SU-DHL-6 (cell line): ENCODE data around the gene CLMP.
A peak's percentile ranks its signal among the peaks of the same experiment; 100 is the strongest.

Experiments
- H2AFZ ChIP-seq: fragments of 200-600 bp; sonication (generic); 2 replicates; pipeline ENCODE4 v1.6.1; 2014; ENCODE audit warnings: low read depth, mild to moderate bottlenecking, moderate library complexity, mixed read lengths, antibody characterized with exemption, low read length; ENCODE audit not compliant: severe bottlenecking
- H3F3A ChIP-seq: fragments of 200-600 bp; shearing (Covaris generic); 2 replicates; pipeline ENCODE4 v1.6.0; 2016; ENCODE audit warnings: antibody characterized with exemption, mild to moderate bottlenecking; ENCODE audit not compliant: insufficient read depth
- H3K27ac ChIP-seq: fragments of 200-600 bp; sonication (generic); 2 replicates; pipeline ENCODE4 v1.5.1; 2016; ENCODE audit warnings: low read depth, mild to moderate bottlenecking, low read length, moderate library complexity, mixed read lengths
- H3K27me3 ChIP-seq: fragments of 200-600 bp; sonication (generic), shearing (Covaris generic); 2 replicates; pipeline ENCODE4 v1.6.0; 2014; ENCODE audit warnings: mild to moderate bottlenecking, low read length
- H3K36me3 ChIP-seq: fragments of 200-600 bp; sonication (generic); 2 replicates; pipeline ENCODE4 v1.6.1; 2014; ENCODE audit warnings: mild to moderate bottlenecking, low read length, mixed read lengths
- H3K4me2 ChIP-seq: fragments of 300-600, 200-600 bp; shearing (Covaris generic), sonication (generic); 2 replicates; pipeline ENCODE4 v1.6.0; 2014; ENCODE audit warnings: low read length, low read depth, mild to moderate bottlenecking; ENCODE audit not compliant: poor library complexity, severe bottlenecking
- H3K4me3 ChIP-seq: fragments of 200-600 bp; sonication (generic); 2 replicates; pipeline ENCODE4 v1.5.1; 2014; ENCODE audit warnings: antibody characterized with exemption, low read length, mild to moderate bottlenecking, mixed read lengths; ENCODE audit not compliant: insufficient read depth, poor library complexity, severe bottlenecking
- H3K79me2 ChIP-seq: fragments of 200-600 bp; sonication (generic); 2 replicates; pipeline ENCODE4 v1.6.1; 2014; ENCODE audit warnings: mild to moderate bottlenecking, low read length, moderate library complexity; ENCODE audit not compliant: insufficient read depth
- H3K9ac ChIP-seq: fragments of 200-600 bp; sonication (generic); 2 replicates; pipeline ENCODE4 v1.7.0; 2014; ENCODE audit warnings: mild to moderate bottlenecking, low read length
- H3K9me2 ChIP-seq: fragments of 200-600 bp; sonication (generic); replicated peaks from 2 replicates; pipeline ENCODE4 v1.6.1; 2014; ENCODE audit warnings: low read length; ENCODE audit not compliant: insufficient read depth
- H3K9me3 ChIP-seq: fragments of 200-600 bp; sonication (generic); 2 replicates; pipeline ENCODE4 v1.6.1; 2014; ENCODE audit warnings: low read length, mixed read lengths; ENCODE audit not compliant: insufficient read depth
- H4K20me1 ChIP-seq: fragments of 200-600 bp; sonication (generic); 2 replicates; pipeline ENCODE4 v1.6.1; 2014; ENCODE audit warnings: low read depth, mild to moderate bottlenecking, antibody characterized with exemption, low read length, moderate library complexity, mixed read lengths
- EZH2phosphoT487 ChIP-seq: fragments of 200-600 bp; sonication (generic), shearing (Covaris generic); conservative IDR thresholded peaks from 2 replicates; pipeline ENCODE4 v1.6.1; 2018; ENCODE audit warnings: mild to moderate bottlenecking, antibody characterized with exemption, low read length, moderate library complexity, mixed read lengths
- TF ChIP-seq, protein P1 (sequence below): fragments of 200-600 bp; sonication (generic); IDR thresholded peaks from one replicate; pipeline ENCODE4 v1.5.1; 2017; ENCODE audit warnings: antibody characterized with exemption, mild to moderate bottlenecking, low read length, moderate library complexity; ENCODE audit not compliant: insufficient read depth, poor library complexity, severe bottlenecking

The CLMP gene

DNA sequence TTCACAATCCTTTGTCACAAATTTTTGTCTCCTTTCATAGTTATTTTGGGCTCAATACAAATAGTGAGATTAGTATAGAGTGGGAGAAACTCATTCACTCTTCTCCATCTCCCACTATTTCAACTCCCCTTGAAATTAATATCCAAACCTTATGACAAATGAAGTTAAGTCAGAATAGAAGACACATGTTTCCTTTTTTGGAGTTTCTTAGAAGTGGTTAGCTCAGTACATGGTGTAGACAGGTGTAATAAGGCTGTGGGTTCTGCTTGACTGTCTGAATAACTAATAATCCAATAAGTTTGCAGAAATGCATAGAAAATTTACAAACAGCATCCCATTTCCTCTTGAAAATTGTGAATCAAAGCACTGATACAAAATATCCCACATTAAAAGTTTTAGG, 122.3 kb downstream of the CLMP start:
- TF ChIP-seq, protein P1, sequence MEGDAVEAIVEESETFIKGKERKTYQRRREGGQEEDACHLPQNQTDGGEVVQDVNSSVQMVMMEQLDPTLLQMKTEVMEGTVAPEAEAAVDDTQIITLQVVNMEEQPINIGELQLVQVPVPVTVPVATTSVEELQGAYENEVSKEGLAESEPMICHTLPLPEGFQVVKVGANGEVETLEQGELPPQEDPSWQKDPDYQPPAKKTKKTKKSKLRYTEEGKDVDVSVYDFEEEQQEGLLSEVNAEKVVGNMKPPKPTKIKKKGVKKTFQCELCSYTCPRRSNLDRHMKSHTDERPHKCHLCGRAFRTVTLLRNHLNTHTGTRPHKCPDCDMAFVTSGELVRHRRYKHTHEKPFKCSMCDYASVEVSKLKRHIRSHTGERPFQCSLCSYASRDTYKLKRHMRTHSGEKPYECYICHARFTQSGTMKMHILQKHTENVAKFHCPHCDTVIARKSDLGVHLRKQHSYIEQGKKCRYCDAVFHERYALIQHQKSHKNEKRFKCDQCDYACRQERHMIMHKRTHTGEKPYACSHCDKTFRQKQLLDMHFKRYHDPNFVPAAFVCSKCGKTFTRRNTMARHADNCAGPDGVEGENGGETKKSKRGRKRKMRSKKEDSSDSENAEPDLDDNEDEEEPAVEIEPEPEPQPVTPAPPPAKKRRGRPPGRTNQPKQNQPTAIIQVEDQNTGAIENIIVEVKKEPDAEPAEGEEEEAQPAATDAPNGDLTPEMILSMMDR: no peak
- no peak for TF ChIP-seq EZH2phosphoT487
- no peaks in the 10 kb centered on the region for H3K36me3 ChIP-seq
- H3K4me3 ChIP-seq: no peak overlapping the region
- H3K27ac ChIP-seq: no peak overlapping the region
- H3K4me2 ChIP-seq: no peak overlapping the region
- H2AFZ ChIP-seq: no peak overlapping the region
- H3K9ac ChIP-seq: no peak overlapping the region
- H3K9me3 ChIP-seq: no peaks in the 10 kb centered on the region
- no peaks in the 10 kb centered on the region for H3K27me3 ChIP-seq
- no peaks in the 10 kb centered on the region for H3K9me2 ChIP-seq
- peaks cover 7% of the 10 kb centered on the region; the same call in 1 of the 2 replicates for H3F3A ChIP-seq
- 0 out of 2 replicates have a peak, but pooled peaks cover 3% of the 10 kb centered on the region for H4K20me1 ChIP-seq
- H3K79me2 ChIP-seq: no peaks in the 10 kb centered on the region

DNA sequence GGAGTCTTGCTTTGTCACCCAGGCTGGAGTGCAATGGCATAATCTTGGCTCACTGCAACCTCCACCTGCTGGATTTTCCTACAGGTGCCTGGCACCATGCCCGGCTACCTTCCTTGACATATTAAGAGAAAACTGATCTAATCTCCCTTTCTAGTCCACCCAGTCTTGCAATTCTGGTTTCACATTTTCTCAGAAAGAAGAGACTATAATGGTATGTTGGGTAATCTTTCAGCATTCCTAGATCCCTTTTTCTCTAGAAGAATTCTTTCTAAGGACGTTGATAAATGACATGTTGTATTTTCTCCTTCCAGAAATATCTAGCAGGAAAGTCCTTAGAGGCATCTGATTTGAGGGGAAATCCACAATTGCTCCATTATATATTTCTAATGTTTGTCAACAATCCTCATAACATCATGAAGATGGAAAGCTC, 122.7 kb downstream of the CLMP start:
- Histone ChIP-seq H3F3A (peaks cover 7% of the 10 kb centered on the region; the same call in 1 of the 2 replicates), H2AFZ (no peak overlapping the region), H3K4me2 (no peak overlapping the region), H3K27ac (no peak overlapping the region), H3K9ac (no peak overlapping the region), H3K9me2 (no peaks in the 10 kb centered on the region), H4K20me1 (0 out of 2 replicates have a peak, but pooled peaks cover 3% of the 10 kb centered on the region), H3K27me3 (no peaks in the 10 kb centered on the region), H3K36me3 (no peaks in the 10 kb centered on the region), H3K4me3 (no peak overlapping the region), H3K79me2 (no peaks in the 10 kb centered on the region), H3K9me3 (no peaks in the 10 kb centered on the region)
- TF ChIP-seq, protein P1: no peak
- no peak for TF ChIP-seq EZH2phosphoT487

DNA sequence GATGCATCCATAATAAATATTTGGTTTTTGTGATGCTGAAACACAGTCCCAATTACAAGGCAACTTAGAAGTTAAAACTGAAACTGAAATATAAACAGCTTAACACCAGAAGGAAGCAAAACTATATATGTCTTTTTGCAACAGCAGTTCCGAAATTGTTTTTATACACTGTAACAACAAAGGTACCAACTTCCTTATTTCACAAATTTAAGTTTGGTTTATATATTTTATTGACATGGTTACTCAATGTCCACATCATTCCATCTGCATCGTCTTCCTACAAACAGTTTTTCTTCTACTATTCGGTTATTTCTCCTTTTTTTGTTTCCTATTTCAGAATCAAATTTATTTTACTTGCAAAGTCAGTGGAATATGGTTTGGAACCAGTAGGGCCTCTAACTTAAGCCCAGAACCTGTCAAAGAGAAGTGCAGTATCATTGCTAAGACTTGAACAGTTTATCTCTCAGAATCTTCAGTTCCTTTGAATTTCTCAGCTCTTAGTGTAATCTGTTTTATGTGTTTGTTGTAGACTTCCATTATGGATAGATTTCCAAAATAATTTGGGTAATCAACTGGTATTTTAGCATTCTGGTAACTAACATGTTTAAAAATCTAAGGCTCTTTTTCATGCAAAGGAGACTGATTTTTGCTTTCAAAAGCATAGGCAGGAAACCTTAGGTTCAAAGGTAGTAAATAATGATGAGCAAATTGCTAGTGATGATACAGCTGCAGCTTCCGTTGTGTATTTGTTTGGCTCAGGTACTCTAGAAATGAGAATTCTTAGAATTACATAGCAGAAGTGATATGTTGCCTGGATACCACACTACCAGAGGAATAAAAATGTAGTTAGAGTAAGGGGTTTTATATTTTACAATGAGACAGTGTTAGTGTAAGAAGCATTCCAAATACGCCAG, 124.9 kb downstream of the CLMP start:
- H2AFZ ChIP-seq: no peak overlapping the region
- H3K4me3 ChIP-seq: peak overlapping the region; percentile 21
- peak overlapping the region; percentile 41; the same call in 1 of the 2 replicates for H3K9ac ChIP-seq
- H3K27me3 ChIP-seq: no peaks in the 10 kb centered on the region
- no peaks in the 10 kb centered on the region for H3K9me2 ChIP-seq
- no peak for TF ChIP-seq EZH2phosphoT487
- TF ChIP-seq, protein P1: no peak
- peak overlapping the region; percentile 62 for H3K4me2 ChIP-seq
- H3K27ac ChIP-seq: peak overlapping the region; percentile 18; the same call in 1 of the 2 replicates
- H3K36me3 ChIP-seq: no peaks in the 10 kb centered on the region
- H4K20me1 ChIP-seq: 0 out of 2 replicates have a peak, but pooled peaks cover 3% of the 10 kb centered on the region
- H3F3A ChIP-seq: peaks cover 16% of the 10 kb centered on the region
- H3K9me3 ChIP-seq: no peaks in the 10 kb centered on the region
- H3K79me2 ChIP-seq: no peaks in the 10 kb centered on the region
